WTC11 (cell line): ENCODE measurements around the gene USP16.

ENCODE experiments used
- ATF1 ChIP-seq: sonication (generic); formaldehyde crosslinking; IDR thresholded peaks from 2 replicates; pipeline ENCODE4 v1.8.1; 2023; ENCODE audit warnings: mild to moderate bottlenecking, moderate library complexity, missing genetic modification reagents
- CREM ChIP-seq: sonication (generic); formaldehyde crosslinking; IDR thresholded peaks from 2 replicates; pipeline ENCODE4 v1.8.1; 2022; ENCODE audit warnings: mild to moderate bottlenecking, missing genetic modification reagents, moderate library complexity
- CTCF ChIP-seq: fragments of 200-600 bp; IDR thresholded peaks from 2 replicates; pipeline ENCODE4 v1.8.0; 2022; ENCODE audit warnings: antibody characterized with exemption
- E2F5 ChIP-seq: sonication (generic); formaldehyde crosslinking; IDR thresholded peaks from 2 replicates; pipeline ENCODE4 v1.8.1; 2022; ENCODE audit warnings: mild to moderate bottlenecking, moderate library complexity, missing genetic modification reagents
- ESRRA ChIP-seq: sonication (generic); formaldehyde crosslinking; IDR thresholded peaks from 2 replicates; pipeline ENCODE4 v1.8.1; 2022; ENCODE audit warnings: mild to moderate bottlenecking, missing genetic modification reagents, borderline replicate concordance
- GRHL2 ChIP-seq: fragments of 250-450 bp; sonication (Bioruptor Pico); IDR thresholded peaks from 2 replicates; pipeline ENCODE4 v1.8.0; 2022; ENCODE audit warnings: mild to moderate bottlenecking, moderate library complexity; ENCODE audit not compliant: insufficient replicate concordance, severe bottlenecking
- NR2C2 ChIP-seq: sonication (generic); formaldehyde crosslinking; IDR thresholded peaks from 2 replicates; pipeline ENCODE4 v1.8.0; 2022; ENCODE audit warnings: mild to moderate bottlenecking, missing genetic modification reagents
- SMAD3 ChIP-seq: sonication (generic); formaldehyde crosslinking; IDR thresholded peaks from 2 replicates; pipeline ENCODE4 v1.8.0; 2022; ENCODE audit warnings: missing genetic modification reagents, mild to moderate bottlenecking, borderline replicate concordance
- TP53 ChIP-seq: sonication (generic); formaldehyde crosslinking; IDR thresholded peaks from 2 replicates; pipeline ENCODE4 v1.8.1; 2023; ENCODE audit warnings: mild to moderate bottlenecking, missing genetic modification reagents
- TF ChIP-seq, protein P1 (sequence below): sonication (generic); formaldehyde crosslinking; IDR thresholded peaks from 2 replicates; pipeline ENCODE4 v1.8.1; 2023; ENCODE audit warnings: mild to moderate bottlenecking, missing genetic modification reagents, moderate library complexity
- TF ChIP-seq, protein P2 (sequence below): sonication (generic); formaldehyde crosslinking; IDR thresholded peaks from 2 replicates; pipeline ENCODE4 v1.8.1; 2022; ENCODE audit warnings: low read depth, mild to moderate bottlenecking, moderate library complexity, missing genetic modification reagents, borderline replicate concordance

- TF ChIP-seq CTCF (no peak), ESRRA (CRISPR knock-in tag) (no peak), ATF1 (CRISPR knock-in tag) (no peak), GRHL2 (CRISPR knock-in tag) (no peak), E2F5 (CRISPR knock-in tag) (no peak), CREM (CRISPR knock-in tag) (no peak), NR2C2 (no peak), SMAD3 (CRISPR knock-in tag) (no peak), TP53 (no peak)
- TF ChIP-seq, protein P1, sequence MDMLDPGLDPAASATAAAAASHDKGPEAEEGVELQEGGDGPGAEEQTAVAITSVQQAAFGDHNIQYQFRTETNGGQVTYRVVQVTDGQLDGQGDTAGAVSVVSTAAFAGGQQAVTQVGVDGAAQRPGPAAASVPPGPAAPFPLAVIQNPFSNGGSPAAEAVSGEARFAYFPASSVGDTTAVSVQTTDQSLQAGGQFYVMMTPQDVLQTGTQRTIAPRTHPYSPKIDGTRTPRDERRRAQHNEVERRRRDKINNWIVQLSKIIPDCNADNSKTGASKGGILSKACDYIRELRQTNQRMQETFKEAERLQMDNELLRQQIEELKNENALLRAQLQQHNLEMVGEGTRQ (CRISPR knock-in tag): no peak
- TF ChIP-seq, protein P2, sequence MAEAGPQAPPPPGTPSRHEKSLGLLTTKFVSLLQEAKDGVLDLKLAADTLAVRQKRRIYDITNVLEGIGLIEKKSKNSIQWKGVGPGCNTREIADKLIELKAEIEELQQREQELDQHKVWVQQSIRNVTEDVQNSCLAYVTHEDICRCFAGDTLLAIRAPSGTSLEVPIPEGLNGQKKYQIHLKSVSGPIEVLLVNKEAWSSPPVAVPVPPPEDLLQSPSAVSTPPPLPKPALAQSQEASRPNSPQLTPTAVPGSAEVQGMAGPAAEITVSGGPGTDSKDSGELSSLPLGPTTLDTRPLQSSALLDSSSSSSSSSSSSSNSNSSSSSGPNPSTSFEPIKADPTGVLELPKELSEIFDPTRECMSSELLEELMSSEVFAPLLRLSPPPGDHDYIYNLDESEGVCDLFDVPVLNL (CRISPR knock-in tag): no peak
Observed at GRCh38 chr21:29017639-29018237, 6.7 kb upstream of the USP16 start.
